ENCODE results near the gene ARSG.
"Not testable (repeated sequence)": the region's sequence is repeated elsewhere in the genome, so short reads cannot be mapped to it uniquely, and the experiment has no call there.

The ARSG gene

GRCh38 chr17:68341482-68341881 is 50.2 kb downstream of the ARSG start:
- no peak for DNase-seq

- DNase-seq, result no peak
Observed at GRCh38 chr17:68343976-68344375, 52.7 kb downstream of the ARSG start.

GRCh38 chr17:68344701-68345136 is 53.4 kb downstream of the ARSG start:
- DNase-seq, result no peak

DNA sequence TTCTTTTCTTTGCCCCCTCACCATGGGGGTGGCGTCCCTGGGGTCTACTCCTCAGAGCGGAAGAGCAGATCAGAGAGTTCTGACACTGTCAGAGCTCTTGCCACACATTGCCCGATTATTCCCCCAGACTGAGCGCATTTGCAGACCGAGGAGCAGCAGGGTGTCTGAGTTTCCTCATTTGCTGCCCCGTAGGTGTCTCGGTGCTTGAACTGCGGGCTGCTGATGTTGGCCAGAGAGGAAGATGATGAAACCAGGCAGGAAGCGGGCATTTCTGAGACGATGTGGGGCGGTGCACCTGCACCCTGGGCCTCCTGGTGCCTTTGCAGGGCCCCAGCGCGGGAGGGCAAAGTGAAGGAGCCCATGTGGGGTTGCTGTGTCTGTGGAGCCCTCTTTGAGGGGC is 55.2 kb downstream of the ARSG start:
- no peak for DNase-seq

DNA sequence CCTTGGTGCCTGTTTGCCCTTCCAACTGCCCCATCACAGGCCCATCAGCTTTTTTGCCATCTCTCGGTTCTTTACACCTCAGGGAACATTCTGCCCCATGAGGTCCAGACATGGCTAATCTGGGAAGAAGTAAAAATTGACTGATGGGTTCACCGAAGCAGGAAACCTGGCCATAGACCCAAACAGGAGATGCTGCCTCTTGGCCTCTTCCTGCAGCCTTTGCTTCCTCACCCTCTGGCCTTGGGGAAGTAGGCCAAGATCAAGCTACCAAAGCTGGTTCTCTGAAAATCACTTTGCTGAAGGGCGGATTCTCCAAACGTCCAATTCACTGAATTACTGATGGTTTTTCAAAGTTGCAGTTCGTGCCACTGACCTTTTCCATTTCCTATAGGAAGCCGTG is 56.1 kb downstream of the ARSG start:
- DNase-seq, result no peak

GRCh38 chr17:68349157-68349556 is 57.9 kb downstream of the ARSG start:
- no peak for DNase-seq

DNA sequence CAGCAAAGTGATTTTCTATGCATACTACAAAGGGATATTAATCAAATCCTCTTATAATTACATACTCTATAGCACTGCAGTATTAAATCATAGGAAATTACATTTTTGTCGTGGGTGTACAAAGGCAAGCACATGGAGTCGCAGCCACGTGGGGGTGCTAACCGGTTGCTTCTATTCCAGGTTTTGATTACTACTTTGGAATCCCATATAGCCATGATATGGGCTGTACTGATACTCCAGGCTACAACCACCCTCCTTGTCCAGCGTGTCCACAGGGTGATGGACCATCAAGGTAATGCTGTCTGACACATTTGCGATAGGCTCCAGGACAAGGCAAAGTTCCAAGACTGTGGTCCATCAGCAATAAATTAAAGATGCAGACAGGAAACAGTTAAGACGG is 60.1 kb downstream of the ARSG start:
- DNase-seq, result no peak

- no peak for DNase-seq
Observed at GRCh38 chr17:68352041-68352440, 60.7 kb downstream of the ARSG start.

DNA sequence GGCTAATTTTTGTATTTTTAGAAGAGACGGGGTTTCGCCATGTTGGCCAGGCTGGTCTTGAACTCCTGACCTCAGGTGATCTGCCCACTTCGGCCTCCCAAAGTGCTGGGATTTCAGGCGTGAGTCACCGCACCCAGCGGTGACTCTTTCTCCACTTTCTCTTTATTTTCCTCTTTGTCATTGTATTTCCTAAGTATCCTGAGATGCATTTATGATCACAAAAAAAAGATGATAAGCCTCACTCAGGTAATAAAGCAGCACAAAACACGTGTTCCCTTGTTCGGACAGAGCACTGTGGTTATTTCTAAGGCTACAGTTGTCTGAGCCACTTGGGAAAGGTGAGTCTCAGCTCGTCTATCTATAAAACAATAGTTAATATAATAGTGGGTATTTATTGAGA is 61.4 kb downstream of the ARSG start:
- not testable (repeated sequence) for DNase-seq

GRCh38 chr17:68353111-68353521 is 61.8 kb downstream of the ARSG start:
- no peak for DNase-seq

DNA sequence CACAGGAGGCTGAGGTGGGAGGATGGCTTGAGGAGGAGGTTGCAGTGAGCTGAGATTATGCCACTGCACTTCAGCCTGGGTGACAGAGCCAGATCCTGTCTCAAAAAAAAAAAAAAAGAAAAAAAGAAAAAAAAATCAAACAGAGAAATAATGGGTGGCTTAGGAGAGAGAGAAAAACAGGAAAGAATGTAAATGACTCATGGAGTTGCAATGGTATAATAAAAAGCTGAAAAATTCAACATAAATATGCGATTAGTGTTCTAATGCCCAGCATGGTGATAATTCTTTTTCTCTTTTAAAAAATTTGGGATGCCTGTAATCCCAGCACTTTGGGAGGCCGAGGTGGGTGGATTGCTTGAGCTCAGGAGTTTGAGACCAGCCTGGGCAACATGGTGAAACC is 63.0 kb downstream of the ARSG start:
- not testable (repeated sequence) for DNase-seq

- DNase-seq, result not testable (repeated sequence)
Observed at GRCh38 chr17:68355108-68355507, 63.8 kb downstream of the ARSG start.

DNA sequence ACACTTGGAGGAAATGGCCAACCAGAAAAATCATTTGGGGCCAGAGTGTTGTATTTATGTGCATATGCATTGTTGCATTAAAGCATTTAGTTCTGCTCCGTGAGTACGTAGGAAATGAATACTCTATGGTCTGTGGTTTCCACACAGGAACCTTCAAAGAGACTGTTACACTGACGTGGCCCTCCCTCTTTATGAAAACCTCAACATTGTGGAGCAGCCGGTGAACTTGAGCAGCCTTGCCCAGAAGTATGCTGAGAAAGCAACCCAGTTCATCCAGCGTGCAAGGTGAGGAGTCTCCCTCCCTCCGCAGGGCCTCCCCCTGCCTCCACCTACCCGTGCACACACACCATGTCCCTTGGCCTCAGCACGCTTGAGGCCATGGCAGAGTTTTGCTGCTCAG is 65.2 kb downstream of the ARSG start:
- no peak for DNase-seq

DNA sequence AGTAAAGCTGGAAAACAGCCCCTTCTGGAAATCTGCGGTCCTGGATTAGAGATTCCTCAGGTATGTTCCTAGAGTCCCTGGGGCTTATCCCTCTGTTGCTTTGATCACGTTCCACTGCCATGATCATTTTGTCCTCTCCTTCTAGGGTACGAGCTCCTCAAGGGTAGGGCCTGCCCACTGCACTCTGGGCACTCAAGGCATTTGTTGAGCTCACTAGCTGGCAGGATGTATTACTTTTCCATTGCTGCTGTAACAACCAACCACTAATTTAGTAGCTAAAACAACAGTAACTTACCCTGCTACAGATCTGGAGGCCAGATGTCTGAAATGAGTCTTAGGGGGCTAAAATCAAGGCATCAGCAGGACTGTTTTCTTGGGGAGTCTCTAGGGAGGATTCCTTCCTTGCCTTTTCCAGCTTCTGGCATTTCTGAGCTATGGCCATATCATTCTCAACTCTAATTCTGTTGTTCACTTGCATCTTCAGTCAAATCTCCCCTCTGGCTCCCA is 65.7 kb downstream of the ARSG start:
- DNase-seq, result no peak

- no peak for DNase-seq
Observed at GRCh38 chr17:68357886-68358285, 66.6 kb downstream of the ARSG start.

- DNase-seq, result no peak
Observed at GRCh38 chr17:68359791-68360535, 68.7 kb downstream of the ARSG start.

- no peak for DNase-seq
Observed at GRCh38 chr17:68365469-68365868, 74.2 kb downstream of the ARSG start.

DNA sequence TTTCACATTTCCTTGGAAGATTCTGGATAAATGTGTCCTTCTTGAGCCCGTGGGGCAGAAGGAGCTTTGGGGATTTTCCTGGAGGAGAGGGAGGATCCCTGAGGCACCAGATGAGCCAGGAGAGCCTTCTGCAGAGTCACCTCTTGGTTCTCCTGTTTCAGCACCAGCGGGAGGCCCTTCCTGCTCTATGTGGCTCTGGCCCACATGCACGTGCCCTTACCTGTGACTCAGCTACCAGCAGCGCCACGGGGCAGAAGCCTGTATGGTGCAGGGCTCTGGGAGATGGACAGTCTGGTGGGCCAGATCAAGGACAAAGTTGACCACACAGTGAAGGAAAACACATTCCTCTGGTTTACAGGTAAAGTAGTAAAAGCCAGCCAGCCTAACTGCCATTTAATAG is 77.1 kb downstream of the ARSG start:
- no peak for DNase-seq

GRCh38 chr17:68375566-68375965 is 84.3 kb downstream of the ARSG start:
- no peak for DNase-seq

GRCh38 chr17:68376178-68376577 is 84.9 kb downstream of the ARSG start:
- not testable (repeated sequence) for DNase-seq

GRCh38 chr17:68377771-68378267 is 86.5 kb downstream of the ARSG start:
- no peak for DNase-seq

GRCh38 chr17:68378268-68379176 is 87.2 kb downstream of the ARSG start:
- peak; percentile 79 for DNase-seq

- DNase-seq, result no peak
Observed at GRCh38 chr17:68379177-68379510, 87.8 kb downstream of the ARSG start.
